Astrocyte (in vitro differentiated cells and primary cell): ENCODE measurements around the gene DLGAP4.

Experiments used
- CTCF ChIP-seq: IDR thresholded peaks from 2 replicates; pipeline ENCODE4 v1.5.1; 2011; ENCODE audit warnings: low read depth, mild to moderate bottlenecking, inconsistent platforms, low read length, moderate library complexity; ENCODE audit not compliant: insufficient read depth
- EZH2 ChIP-seq: IDR thresholded peaks from 2 replicates; pipeline ENCODE4 v1.6.1; 2012; ENCODE audit warnings: mild to moderate bottlenecking, low read length, inconsistent platforms; ENCODE audit not compliant: insufficient read depth

DNA sequence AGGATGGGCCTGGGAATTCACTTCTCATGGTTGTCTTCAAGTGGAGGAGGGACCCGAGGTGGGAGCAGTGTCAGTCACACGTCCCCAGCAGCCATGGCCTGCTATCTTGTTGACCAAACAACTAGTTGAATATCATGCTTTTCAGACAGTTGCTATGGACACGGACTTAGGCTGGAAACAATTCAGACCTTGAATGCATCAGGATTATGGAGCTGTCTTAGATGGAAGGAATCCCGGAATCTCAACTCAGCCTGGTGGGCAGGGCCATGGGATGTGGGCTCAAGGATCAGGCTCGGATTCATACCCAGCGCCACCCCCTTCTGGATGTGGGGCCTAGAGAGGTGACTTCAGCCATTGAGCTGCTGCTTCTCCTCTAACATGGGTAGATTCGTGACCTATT is 112.6 kb downstream of the DLGAP4 start:
- TF ChIP-seq CTCF = no peak
- no peak for TF ChIP-seq EZH2
